K562 (cell line): ENCODE data around the gene TM9SF3. TPM values are rescaled to one million over a fixed set of nuclear protein-coding genes. Genes with fewer than 3 reads are reported as not detected.

Source experiments
- BCL6 ChIP-seq: fragments of 250-450 bp; sonication (Bioruptor Pico); IDR thresholded peaks from 2 replicates; pipeline ENCODE4 v1.4.0; 2020
- BRD4 ChIP-seq: fragments of 200-600 bp; sonication (generic); IDR thresholded peaks from 2 replicates; pipeline ENCODE4 v1.6.1; 2017; ENCODE audit warnings: inconsistent platforms
- DACH1 ChIP-seq: fragments of 450-650 bp; IDR thresholded peaks from 2 replicates; pipeline ENCODE4 v1.6.1; 2018; ENCODE audit not compliant: partially characterized antibody
- HDAC6 ChIP-seq: IDR thresholded peaks from 2 replicates; pipeline ENCODE4 v1.6.1; 2012; ENCODE audit warnings: low read depth, mild to moderate bottlenecking, control low read depth, inconsistent platforms, low read length, moderate library complexity
- HIVEP1 ChIP-seq: fragments of 250-450 bp; sonication (Bioruptor Pico); IDR thresholded peaks from 2 replicates; pipeline ENCODE4 v1.4.0; 2020; ENCODE audit warnings: mild to moderate bottlenecking
- MLX ChIP-seq, 2 experiments: fragments of 450-650 bp in 1 of 2; sonication (generic) in 1 of 2; formaldehyde crosslinking; conservative IDR thresholded peaks; 2 replicates each; pipeline versions ENCODE4 v1.4.0 to v1.8.1; 2020 to 2022; ENCODE audit warnings: mild to moderate bottlenecking in 1 of 2, missing genetic modification reagents in 1 of 2
- PCBP1 ChIP-seq: fragments of 200-400 bp; formaldehyde crosslinking; IDR thresholded peaks from 2 replicates; pipeline ENCODE4 v1.6.1; 2018; ENCODE audit warnings: mild to moderate bottlenecking, low read depth, low read length; ENCODE audit not compliant: poor library complexity, severe bottlenecking
- RAD51 ChIP-seq: fragments of 450-650 bp; IDR thresholded peaks from 2 replicates; pipeline ENCODE4 v1.7.1; 2016; ENCODE audit warnings: low read depth, mild to moderate bottlenecking, borderline replicate concordance
- RBBP5 ChIP-seq: fragments of 200-600 bp; sonication (generic); IDR thresholded peaks from 2 replicates; pipeline ENCODE4 v1.6.1; 2012; ENCODE audit warnings: borderline replicate concordance, mild to moderate bottlenecking, low read length, control low read depth, inconsistent platforms; ENCODE audit not compliant: insufficient read depth, poor library complexity, severe bottlenecking
- ZFX ChIP-seq: sonication (generic); formaldehyde crosslinking; IDR thresholded peaks from 2 replicates; pipeline ENCODE4 v1.8.0; 2022; ENCODE audit warnings: mild to moderate bottlenecking, missing genetic modification reagents, moderate library complexity
- ZNF407 ChIP-seq: fragments of 450-650 bp; IDR thresholded peaks from 2 replicates; pipeline ENCODE4 v1.6.1; 2016; ENCODE audit warnings: low read depth
- ZNF431 ChIP-seq: sonication (generic); formaldehyde crosslinking; IDR thresholded peaks from 2 replicates; pipeline ENCODE4 v1.8.0; 2022; ENCODE audit warnings: mild to moderate bottlenecking, missing genetic modification reagents
- ZNF592 ChIP-seq: fragments of 450-650 bp; IDR thresholded peaks from 2 replicates; pipeline ENCODE4 v1.6.1; 2017; ENCODE audit warnings: antibody characterized with exemption, mild to moderate bottlenecking
- ZNF75A ChIP-seq: fragments of 450-650 bp; formaldehyde crosslinking; IDR thresholded peaks from 2 replicates; pipeline ENCODE4 v1.4.0; 2020; ENCODE audit warnings: mild to moderate bottlenecking
- polyA plus RNA-seq, 8 experiments: library from polyadenylated mRNA; depleted of rRNA in 4 of 8; stranded (reverse) in 5 of 8; unstranded in 3 of 8; fragments of >200 nt; fragmentation: Nextera tagmentation in 2 of 8; fragmentation: Illumina TruSeq in 1 of 8; extraction: Ambion mirVana in 2 of 8; extraction: Trizol in 1 of 8; gene quantifications; 2 replicates each; pipeline versions ENCODE4 v1.2.1 to v1.2.3, GENCODE V29; 2011 to 2014; ENCODE audit warnings: inconsistent platforms in 1 of 8, missing spikeins in 1 of 8
- total RNA-seq, 7 experiments: library from RNA; depleted of rRNA in 6 of 7; stranded (reverse); fragments of >200 nt in 6 of 7; fragmentation: Illumina TruSeq in 2 of 7; extraction: Trizol in 2 of 7; gene quantifications; 2 replicates each; pipeline versions ENCODE4 v1.2.1 to v1.2.3, GENCODE V29; 2011 to 2021; ENCODE audit warnings: low replicate concordance in 1 of 7

Gene TM9SF3
- total and polyA plus RNA-seq, 9 of the 15 experiments (the other 6 are each of a cell fraction or from before 2014, with no cell fraction given), result 16.1 to 63.1 (median 34.9) TPM

- TF ChIP-seq ZNF407 (no peak), RBBP5 (peak; percentile 89), HIVEP1 (CRISPR knock-in tag) (no peak), RAD51 (no peak), ZNF75A (no peak), ZNF431 (CRISPR knock-in tag) (no peak), DACH1 (no peak), BCL6 (CRISPR knock-in tag) (no peak), PCBP1 (no peak), HDAC6 (no peak), ZNF592 (peak; percentile 59; the same call in 1 of the 2 replicates), BRD4 (no peak), MLX (CRISPR knock-in tag; conservative IDR thresholded peaks at IDR 0.05) (no peak), ZFX (peak; percentile 92)
These were observed at the start of gene TM9SF3 (continued) for GRCh38 chr10:96586419-96587263.
